Inferior parietal cortex (tissue), 1 donor: Measurements from ENCODE around the gene TNS3.

Experiments used
- DNase-seq: peaks from one replicate; pipeline ENCODE4 v3.0.0-alpha.2; 2016; ENCODE audit errors: extremely low spot score

Gene TNS3

GRCh38 chr7:47428052-47428767, 153.7 kb downstream of the TNS3 start:
- DNase-seq, result no peak

- DNase-seq, result no peak
Observed at GRCh38 chr7:47427051-47427643, 154.8 kb downstream of the TNS3 start.

GRCh38 chr7:47424523-47424922, 157.4 kb downstream of the TNS3 start:
- no peak for DNase-seq

- no peak for DNase-seq
Observed at GRCh38 chr7:47423196-47423595, 158.7 kb downstream of the TNS3 start.

GRCh38 chr7:47422611-47423010, 159.3 kb downstream of the TNS3 start:
- no peak for DNase-seq

- no peak for DNase-seq
Observed at GRCh38 chr7:47421456-47421855, 160.5 kb downstream of the TNS3 start.

GRCh38 chr7:47420122-47420780, 161.7 kb downstream of the TNS3 start:
- DNase-seq, result no peak

GRCh38 chr7:47419471-47419870, 162.4 kb downstream of the TNS3 start:
- no peak for DNase-seq

- DNase-seq, result no peak
Observed at GRCh38 chr7:47418601-47419309, 163.2 kb downstream of the TNS3 start.

- no peak for DNase-seq
Observed at GRCh38 chr7:47416492-47417480, 165.1 kb downstream of the TNS3 start.

- DNase-seq, result no peak
Observed at GRCh38 chr7:47415318-47416212, 166.3 kb downstream of the TNS3 start.

- no peak for DNase-seq
Observed at GRCh38 chr7:47414342-47415317, 167.3 kb downstream of the TNS3 start.

GRCh38 chr7:47413526-47414341, 168.2 kb downstream of the TNS3 start:
- no peak for DNase-seq

GRCh38 chr7:47411901-47412300, 170.0 kb downstream of the TNS3 start:
- DNase-seq, result no peak

GRCh38 chr7:47411281-47411869, 170.5 kb downstream of the TNS3 start:
- no peak for DNase-seq

GRCh38 chr7:47408675-47409074, 173.2 kb downstream of the TNS3 start:
- no peak for DNase-seq

GRCh38 chr7:47407821-47408674, 173.9 kb downstream of the TNS3 start:
- DNase-seq, result no peak
